ENCODE results near the gene HM13.

The HM13 gene

GRCh38 chr20:31566658-31567379 is 52.6 kb downstream of the HM13 start:
- Histone ChIP-seq H3K36me3 (ENCODE audit: control insufficient read depth, insufficient read depth, low read length) (peaks cover 22% of the 10 kb centered on the region), H3K9me3 (ENCODE audit: control insufficient read depth, low read length) (no peaks in the 10 kb centered on the region), H3K4me3 (ENCODE audit: insufficient read depth, low read depth, low read length) (no peak overlapping the region), H3K4me1 (ENCODE audit: control insufficient read depth, insufficient read depth, low read length) (peaks cover 12% of the 10 kb centered on the region), H3K27ac (ENCODE audit: insufficient read depth, low read depth, low read length, poor library complexity, severe bottlenecking) (no peak overlapping the region), H3K27me3 (ENCODE audit: control insufficient read depth, insufficient read depth, low read length, poor library complexity, severe bottlenecking) (no peaks in the 10 kb centered on the region)
- 78 to 81% methylated on average over 14 of the region's 14 CpGs for WGBS, 2 experiments

DNA sequence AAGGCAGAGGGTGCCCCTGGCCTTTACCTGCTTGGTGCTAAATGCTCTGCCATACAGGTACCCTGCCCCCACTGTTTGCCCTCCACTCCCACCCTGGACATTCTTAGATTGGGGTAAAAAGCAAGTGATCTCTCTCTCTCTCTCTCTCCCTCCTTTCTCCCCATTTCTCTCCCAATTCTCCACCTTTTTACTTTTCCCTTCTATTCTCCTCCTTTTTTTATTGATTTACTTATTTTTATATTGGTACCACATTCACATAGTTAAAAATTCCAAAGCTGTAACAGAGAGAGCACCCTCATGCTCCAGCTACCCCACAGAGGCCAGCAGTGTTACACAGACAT is 53.1 kb downstream of the HM13 start:
- no peak overlapping the region for H3K4me3 ChIP-seq (ENCODE audit: insufficient read depth, low read depth, low read length)
- H3K9me3 ChIP-seq (ENCODE audit: control insufficient read depth, low read length) = no peaks in the 10 kb centered on the region
- H3K4me1 ChIP-seq (ENCODE audit: control insufficient read depth, insufficient read depth, low read length) = peaks cover 15% of the 10 kb centered on the region
- H3K27ac ChIP-seq (ENCODE audit: insufficient read depth, low read depth, low read length, poor library complexity, severe bottlenecking) = no peak overlapping the region
- no peaks in the 10 kb centered on the region for H3K27me3 ChIP-seq (ENCODE audit: control insufficient read depth, insufficient read depth, low read length, poor library complexity, severe bottlenecking)
- peaks cover 20% of the 10 kb centered on the region for H3K36me3 ChIP-seq (ENCODE audit: control insufficient read depth, insufficient read depth, low read length)

DNA sequence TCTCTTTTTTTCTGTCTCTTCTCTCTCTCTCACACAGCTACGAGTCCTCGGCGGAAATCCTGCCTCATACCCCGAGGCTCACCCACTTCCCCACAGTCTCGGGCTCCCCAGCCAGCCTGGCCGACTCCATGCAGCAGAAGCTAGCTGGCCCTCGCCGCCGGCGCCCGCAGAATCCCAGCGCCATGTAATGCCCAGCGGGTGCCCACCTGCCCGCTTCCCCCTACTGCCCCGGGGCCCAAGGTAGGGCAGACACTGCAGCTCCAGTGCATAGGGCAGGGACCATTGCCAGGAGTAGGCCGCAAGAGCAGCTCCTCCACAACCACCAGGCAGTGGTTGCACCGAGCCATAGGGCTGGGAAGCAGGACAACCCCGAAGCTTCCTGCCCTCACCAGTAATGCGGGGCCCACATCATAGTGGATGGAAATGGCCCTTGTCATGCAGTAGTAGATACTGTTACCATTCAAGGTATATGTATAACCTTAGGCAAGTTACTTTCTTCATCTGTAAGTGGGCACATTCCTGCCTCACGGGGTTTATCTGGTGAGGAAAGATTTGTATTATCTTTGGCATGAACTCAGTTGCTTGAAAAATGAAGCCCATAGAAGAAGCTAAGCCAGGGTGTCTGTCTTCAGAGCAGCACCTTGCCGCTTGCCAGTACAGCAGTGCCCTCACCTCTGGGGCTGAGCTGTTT is 53.9 kb downstream of the HM13 start:
- peaks cover 13% of the 10 kb centered on the region for H3K36me3 ChIP-seq (ENCODE audit: control insufficient read depth, insufficient read depth, low read length)
- no peaks in the 10 kb centered on the region for H3K9me3 ChIP-seq (ENCODE audit: control insufficient read depth, low read length)
- H3K27me3 ChIP-seq (ENCODE audit: control insufficient read depth, insufficient read depth, low read length, poor library complexity, severe bottlenecking) = no peaks in the 10 kb centered on the region
- no peak overlapping the region for H3K27ac ChIP-seq (ENCODE audit: insufficient read depth, low read depth, low read length, poor library complexity, severe bottlenecking)
- H3K4me1 ChIP-seq (ENCODE audit: control insufficient read depth, insufficient read depth, low read length) = peaks cover 15% of the 10 kb centered on the region
- WGBS, 2 experiments = 92 to 95% methylated on average over 21 of the region's 21 CpGs
- no peak overlapping the region for H3K4me3 ChIP-seq (ENCODE audit: insufficient read depth, low read depth, low read length)

GRCh38 chr20:31568773-31569162 is 54.5 kb downstream of the HM13 start:
- peaks cover 15% of the 10 kb centered on the region for H3K4me1 ChIP-seq (ENCODE audit: control insufficient read depth, insufficient read depth, low read length)
- 81 to 86% methylated on average over 5 of the region's 5 CpGs for WGBS, 2 experiments
- H3K27ac ChIP-seq (ENCODE audit: insufficient read depth, low read depth, low read length, poor library complexity, severe bottlenecking) = no peak overlapping the region

DNA sequence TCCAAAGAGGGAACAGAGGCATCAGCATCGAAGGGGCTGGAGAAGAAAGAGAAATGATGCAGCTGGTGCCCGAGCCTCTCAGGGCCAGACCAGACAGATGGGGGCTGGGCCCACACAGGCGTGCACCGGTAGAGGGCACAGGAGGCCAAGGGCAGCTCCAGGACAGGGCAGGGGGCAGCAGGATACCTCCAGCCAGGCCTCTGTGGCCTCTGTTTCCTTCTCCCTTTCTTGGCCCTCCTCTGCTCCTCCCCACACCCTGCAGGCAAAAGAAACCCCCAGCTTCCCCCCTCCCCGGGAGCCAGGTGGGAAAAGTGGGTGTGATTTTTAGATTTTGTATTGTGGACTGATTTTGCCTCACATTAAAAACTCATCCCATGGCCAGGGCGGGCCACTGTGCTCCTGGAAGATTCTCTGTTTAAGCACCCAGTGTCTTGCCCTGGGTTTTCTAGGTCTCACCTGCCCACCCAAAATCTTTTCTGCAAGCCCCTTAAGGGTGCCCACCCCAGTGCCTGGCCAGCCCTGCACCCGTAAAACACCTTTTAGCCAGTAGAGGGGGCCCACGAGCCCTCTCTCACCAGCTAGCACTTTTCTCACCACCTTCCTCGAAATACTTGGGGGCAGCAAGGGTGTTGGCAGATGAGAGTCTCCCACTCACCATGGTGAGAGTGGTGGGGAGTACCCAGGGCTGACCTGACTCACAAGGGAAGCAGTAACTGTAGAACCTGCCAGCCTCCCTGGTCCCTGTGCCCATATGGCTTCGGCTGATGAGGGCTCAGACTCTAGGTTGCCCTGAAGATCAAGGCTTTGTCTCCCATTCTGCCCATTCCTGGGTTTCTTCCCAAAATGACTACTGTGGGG is 55.1 kb downstream of the HM13 start:
- Histone ChIP-seq H3K27ac (ENCODE audit: insufficient read depth, low read depth, low read length, poor library complexity, severe bottlenecking) (no peak overlapping the region), H3K9me3 (ENCODE audit: control insufficient read depth, low read length) (no peaks in the 10 kb centered on the region), H3K4me1 (ENCODE audit: control insufficient read depth, insufficient read depth, low read length) (peaks cover 15% of the 10 kb centered on the region)

More at GRCh38 chr20:31568773-31569162, 54.5 kb downstream of the HM13 start:
- Histone ChIP-seq H3K9me3 (ENCODE audit: control insufficient read depth, low read length) (no peaks in the 10 kb centered on the region), H3K4me3 (ENCODE audit: insufficient read depth, low read depth, low read length) (no peak overlapping the region), H3K27me3 (ENCODE audit: control insufficient read depth, insufficient read depth, low read length, poor library complexity, severe bottlenecking) (no peaks in the 10 kb centered on the region), H3K36me3 (ENCODE audit: control insufficient read depth, insufficient read depth, low read length) (peaks cover 12% of the 10 kb centered on the region)

DNA sequence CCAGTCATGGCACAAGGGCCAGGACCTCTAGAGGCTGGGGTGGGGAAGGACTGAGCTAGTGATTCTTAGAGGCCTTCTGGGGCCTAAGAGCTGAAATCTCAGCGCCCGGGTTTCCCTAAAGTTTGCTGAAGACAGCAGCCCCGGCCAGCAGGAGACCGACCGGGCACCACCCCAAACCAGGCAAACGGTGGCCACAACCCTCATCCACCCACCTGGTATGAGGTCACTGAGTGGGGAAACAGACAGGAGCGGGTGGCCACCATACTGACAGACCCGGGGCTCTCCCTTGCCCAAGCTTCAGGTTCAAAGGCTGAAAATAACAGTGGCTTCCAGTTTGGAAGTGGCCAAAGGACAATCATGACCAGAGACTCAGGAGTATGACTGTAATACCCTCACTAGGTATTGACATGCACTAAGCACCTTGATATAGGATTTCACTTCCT is 55.8 kb downstream of the HM13 start:
- H3K4me3 ChIP-seq (ENCODE audit: insufficient read depth, low read depth, low read length) = no peak overlapping the region
- WGBS, 2 experiments = 91 to 92% methylated on average over 8 of the region's 8 CpGs
- H3K27me3 ChIP-seq (ENCODE audit: control insufficient read depth, insufficient read depth, low read length, poor library complexity, severe bottlenecking) = no peaks in the 10 kb centered on the region
- H3K4me1 ChIP-seq (ENCODE audit: control insufficient read depth, insufficient read depth, low read length) = peaks cover 15% of the 10 kb centered on the region
- H3K9me3 ChIP-seq (ENCODE audit: control insufficient read depth, low read length) = no peaks in the 10 kb centered on the region
- peaks cover 4% of the 10 kb centered on the region for H3K36me3 ChIP-seq (ENCODE audit: control insufficient read depth, insufficient read depth, low read length)
- H3K27ac ChIP-seq (ENCODE audit: insufficient read depth, low read depth, low read length, poor library complexity, severe bottlenecking) = no peak overlapping the region

More for the DNA sequence above, 55.1 kb downstream of the HM13 start:
- Histone ChIP-seq H3K4me3 (ENCODE audit: insufficient read depth, low read depth, low read length) (no peak overlapping the region), H3K27me3 (ENCODE audit: control insufficient read depth, insufficient read depth, low read length, poor library complexity, severe bottlenecking) (no peaks in the 10 kb centered on the region), H3K36me3 (ENCODE audit: control insufficient read depth, insufficient read depth, low read length) (peaks cover 7% of the 10 kb centered on the region)
- WGBS, 2 experiments = 47 to 51% methylated on average over 9 of the region's 10 CpGs

DNA sequence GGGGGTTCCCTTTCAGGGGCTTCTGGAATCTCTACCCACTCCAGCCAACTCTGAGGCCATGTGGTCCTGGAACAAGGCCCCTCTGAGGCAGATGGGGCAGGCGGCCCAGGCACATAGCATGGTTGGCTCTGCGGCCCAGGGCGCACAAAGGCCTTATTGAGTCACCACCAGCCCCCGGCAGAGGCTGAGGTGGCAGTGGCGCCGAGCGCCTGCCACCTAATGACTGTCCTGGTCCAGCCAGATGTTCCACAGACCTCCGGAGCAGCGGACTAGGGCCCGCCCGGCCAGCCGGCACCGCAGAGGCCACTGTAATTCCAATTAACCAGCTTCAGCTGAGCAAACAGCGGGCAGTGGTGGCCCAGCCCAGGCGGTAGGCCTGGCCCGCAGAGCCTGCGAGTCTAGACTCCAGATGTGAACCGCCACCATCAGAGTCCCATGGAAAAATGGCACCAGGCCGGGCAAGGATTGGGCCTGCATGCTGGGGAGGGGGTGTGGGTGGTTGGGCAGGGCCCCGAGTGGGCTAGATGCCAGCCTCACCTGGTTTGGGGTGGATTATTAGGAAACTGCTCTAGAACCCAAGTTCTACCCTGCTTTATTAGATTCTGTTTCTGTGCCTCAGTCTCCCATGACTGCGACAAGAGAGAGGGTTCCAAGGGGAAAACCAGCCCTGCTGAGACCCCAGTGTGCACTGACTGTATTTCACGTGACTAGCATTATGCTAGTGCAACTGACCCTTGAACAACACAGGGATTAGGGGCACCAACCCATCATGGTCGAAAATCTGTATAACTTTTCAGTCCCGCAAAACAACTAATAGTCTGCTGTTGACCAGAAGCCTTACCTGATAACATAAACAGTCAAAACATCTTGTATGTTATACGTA is 56.7 kb downstream of the HM13 start:
- peaks cover 15% of the 10 kb centered on the region for H3K4me1 ChIP-seq (ENCODE audit: control insufficient read depth, insufficient read depth, low read length)
- peaks cover 2% of the 10 kb centered on the region for H3K36me3 ChIP-seq (ENCODE audit: control insufficient read depth, insufficient read depth, low read length)
- no peak overlapping the region for H3K4me3 ChIP-seq (ENCODE audit: insufficient read depth, low read depth, low read length)
- H3K9me3 ChIP-seq (ENCODE audit: control insufficient read depth, low read length) = no peaks in the 10 kb centered on the region
- H3K27me3 ChIP-seq (ENCODE audit: control insufficient read depth, insufficient read depth, low read length, poor library complexity, severe bottlenecking) = no peaks in the 10 kb centered on the region
- no peak overlapping the region for H3K27ac ChIP-seq (ENCODE audit: insufficient read depth, low read depth, low read length, poor library complexity, severe bottlenecking)
- WGBS, 2 experiments = 94 to 95% methylated on average over 25 of the region's 25 CpGs

DNA sequence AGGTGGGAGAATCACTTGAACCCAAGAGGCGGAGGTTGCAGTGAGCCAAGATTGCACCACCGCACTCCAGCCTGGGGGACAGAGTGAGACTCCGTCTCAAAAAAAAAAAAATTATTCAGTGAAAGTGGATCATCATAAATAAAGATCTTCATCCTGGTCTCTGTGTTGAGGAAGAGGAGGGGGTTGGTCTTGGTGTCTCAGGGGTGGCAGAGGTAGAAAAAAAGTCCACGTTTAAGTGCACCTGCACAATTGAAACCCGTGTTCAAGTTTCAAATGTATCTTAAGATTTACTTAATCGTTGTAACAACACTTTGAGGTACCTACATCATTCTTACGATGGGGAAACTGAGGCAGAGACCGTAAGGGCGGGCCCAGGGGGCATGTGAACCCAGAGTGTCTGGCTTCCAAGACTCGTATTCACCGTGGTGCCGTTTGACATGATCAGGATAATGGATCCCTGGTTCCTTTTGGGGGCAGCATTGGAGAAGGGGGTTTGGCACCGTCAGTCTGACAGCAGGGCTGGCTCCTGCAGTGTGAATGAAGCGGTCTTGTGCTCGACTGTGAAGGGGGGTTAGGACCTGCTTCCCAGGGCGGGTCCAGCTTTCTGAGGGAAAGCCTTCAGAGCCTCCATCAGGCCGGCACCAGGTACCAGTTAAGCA is 57.9 kb downstream of the HM13 start:
- Histone ChIP-seq H3K4me1 (ENCODE audit: control insufficient read depth, insufficient read depth, low read length) (peaks cover 15% of the 10 kb centered on the region), H3K27ac (ENCODE audit: insufficient read depth, low read depth, low read length, poor library complexity, severe bottlenecking) (peak overlapping the region; percentile 97), H3K4me3 (ENCODE audit: insufficient read depth, low read depth, low read length) (peak overlapping the region; percentile 47), H3K9me3 (ENCODE audit: control insufficient read depth, low read length) (no peaks in the 10 kb centered on the region), H3K36me3 (ENCODE audit: control insufficient read depth, insufficient read depth, low read length) (no peaks in the 10 kb centered on the region), H3K27me3 (ENCODE audit: control insufficient read depth, insufficient read depth, low read length, poor library complexity, severe bottlenecking) (no peaks in the 10 kb centered on the region)
- 50 to 51% methylated on average over 17 of the region's 17 CpGs for WGBS, 2 experiments

All from ectodermal cell (in vitro differentiated cells).